ENCODE results near the gene KCTD15.

KCTD15 gene

GRCh38 chr19:33798681-33799111, 2.0 kb downstream of the KCTD15 start:
- DNase-seq = no peak

- DNase-seq = no peak
Measured at GRCh38 chr19:33799476-33799875, 2.8 kb downstream of the KCTD15 start.

GRCh38 chr19:33800012-33800680, 3.5 kb downstream of the KCTD15 start:
- DNase-seq = no peak

GRCh38 chr19:33801411-33801810, 4.7 kb downstream of the KCTD15 start:
- no peak for DNase-seq

- no peak for DNase-seq
Measured at GRCh38 chr19:33802001-33802400, 5.3 kb downstream of the KCTD15 start.

- DNase-seq = no peak
Measured at GRCh38 chr19:33802801-33803200, 6.1 kb downstream of the KCTD15 start.

GRCh38 chr19:33803383-33803782, 6.7 kb downstream of the KCTD15 start:
- no peak for DNase-seq

- no peak for DNase-seq
Measured at GRCh38 chr19:33804021-33804799, 7.5 kb downstream of the KCTD15 start.

- DNase-seq = no peak
Measured at GRCh38 chr19:33805313-33805712, 8.6 kb downstream of the KCTD15 start.

GRCh38 chr19:33805840-33806433, 9.3 kb downstream of the KCTD15 start:
- no peak for DNase-seq

- DNase-seq = peak; percentile 13
Measured at GRCh38 chr19:33806434-33806881, 9.8 kb downstream of the KCTD15 start.

GRCh38 chr19:33808399-33808798, 11.7 kb downstream of the KCTD15 start:
- no peak for DNase-seq

- DNase-seq = no peak
Measured at GRCh38 chr19:33809960-33810359, 13.3 kb downstream of the KCTD15 start.

GRCh38 chr19:33810821-33811220, 14.2 kb downstream of the KCTD15 start:
- DNase-seq = no peak

GRCh38 chr19:33811246-33811645, 14.6 kb downstream of the KCTD15 start:
- no peak for DNase-seq

GRCh38 chr19:33811736-33812387, 15.2 kb downstream of the KCTD15 start:
- no peak for DNase-seq

- DNase-seq = no peak
Measured at GRCh38 chr19:33812388-33813330, 16.0 kb downstream of the KCTD15 start.

GRCh38 chr19:33813391-33814101, 16.9 kb downstream of the KCTD15 start:
- no peak for DNase-seq

GRCh38 chr19:33814181-33815165, 17.8 kb downstream of the KCTD15 start:
- DNase-seq = no peak
